Stimulated activated CD4-positive, alpha-beta T cell treated with anti-CD3 and anti-CD28 coated beads, Interleukin-1b, Interleukin-23, amount 100 ng/mL, for 1 hour (primary cell): ENCODE data around the gene KCNIP3.
"Not testable (repeated sequence)": the region's sequence is repeated elsewhere in the genome, so short reads cannot be mapped to it uniquely, and the experiment has no call there.

ENCODE experiments used
- DNase-seq, 2 donors: peaks; one replicate each; pipeline ENCODE4 v3.0.0-alpha.2; 2020; ENCODE audit warnings: low read depth in 2 of 2

The KCNIP3 gene

DNA sequence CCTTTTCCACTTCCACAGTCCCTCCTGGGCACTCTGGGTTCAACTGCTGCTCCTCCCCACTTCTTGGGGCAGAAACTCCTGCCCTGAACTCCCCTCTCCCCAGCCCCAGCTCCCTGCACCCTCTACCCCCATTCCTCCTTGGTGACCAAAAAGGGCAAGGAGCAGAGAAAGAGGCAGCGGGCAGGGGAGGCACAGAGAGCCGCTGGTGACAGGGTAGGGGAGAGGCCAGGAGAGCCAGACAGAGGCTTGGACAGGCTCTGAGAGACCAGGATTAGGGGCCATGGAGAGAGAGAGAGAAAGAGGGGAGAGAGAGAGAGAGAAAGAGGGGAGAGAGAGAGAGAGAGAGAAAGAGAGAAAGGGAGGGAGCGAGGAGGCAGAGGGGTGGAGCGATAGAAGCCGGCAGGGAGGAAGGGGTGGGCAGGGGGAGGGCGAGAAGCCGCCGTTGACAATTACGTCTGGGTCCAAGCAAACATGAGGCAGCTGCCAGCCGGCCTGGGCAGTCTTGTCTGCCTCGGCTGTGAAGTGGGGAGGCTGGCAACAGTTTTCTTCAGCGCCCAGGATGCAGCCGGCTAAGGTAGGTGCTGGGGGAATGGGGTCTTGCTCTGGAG lies at the start of gene KCNIP3:
Gene KCNIP3 (plus strand): TSS at position 468 of the 608 bp plus-strand sequence. CDS start 92 bp downstream, at position 560.
- no peak for DNase-seq

- no peak for DNase-seq
Observed at GRCh38 chr2:95258271-95258670, 38.9 kb upstream of the KCNIP3 start.

DNA sequence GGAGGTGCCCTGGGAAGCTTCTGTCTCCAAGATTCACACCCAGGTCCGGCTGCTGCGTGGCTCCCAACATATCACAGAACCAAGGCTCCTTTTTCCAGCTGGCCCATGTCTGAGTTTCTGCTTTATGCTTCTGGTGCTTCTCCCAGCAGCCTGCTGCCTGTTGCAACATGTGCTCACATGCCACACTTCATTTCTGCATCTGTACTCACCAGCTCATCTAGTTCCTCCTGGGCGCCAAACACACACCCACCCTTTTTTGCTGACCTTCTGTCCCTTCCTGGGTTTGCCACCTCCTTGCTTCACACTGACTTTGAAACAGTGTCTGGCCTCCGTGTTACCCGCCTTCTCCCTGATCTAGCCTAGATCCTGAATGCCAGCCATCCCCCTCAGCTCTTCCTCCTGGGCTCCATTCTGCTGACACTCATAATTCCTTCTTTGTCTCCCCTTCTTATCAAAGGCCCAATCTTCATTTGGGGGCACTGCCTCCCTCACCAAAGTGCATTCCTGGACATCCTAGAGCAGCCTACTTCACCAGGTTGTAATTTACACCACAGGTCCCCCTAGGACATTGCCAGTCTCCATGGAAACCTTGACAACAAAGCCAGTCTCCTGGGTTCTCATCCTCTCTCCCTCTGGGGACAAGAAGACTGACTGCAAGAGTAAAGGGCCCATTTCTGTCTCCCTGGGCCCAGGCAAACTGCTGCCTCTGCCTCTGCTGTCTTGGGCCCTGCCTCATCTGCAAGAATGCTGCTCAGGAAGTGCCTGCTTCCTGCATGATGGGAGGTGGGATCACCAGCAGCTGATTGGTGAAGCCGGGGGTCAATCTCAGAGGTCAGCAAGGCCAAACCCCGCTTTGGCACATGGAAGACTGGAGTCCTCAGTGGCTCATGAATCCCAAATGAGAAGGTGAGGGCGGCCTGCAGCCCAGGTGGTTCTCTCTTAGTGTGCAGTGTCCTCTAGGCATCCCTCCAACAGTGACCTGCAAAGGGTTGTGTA lies 36.8 kb upstream of the KCNIP3 start:
- no peak for DNase-seq

- no peak for DNase-seq
Observed at GRCh38 chr2:95261602-95262001, 35.5 kb upstream of the KCNIP3 start.

GRCh38 chr2:95262896-95263542 lies 34.1 kb upstream of the KCNIP3 start:
- no peak for DNase-seq

DNA sequence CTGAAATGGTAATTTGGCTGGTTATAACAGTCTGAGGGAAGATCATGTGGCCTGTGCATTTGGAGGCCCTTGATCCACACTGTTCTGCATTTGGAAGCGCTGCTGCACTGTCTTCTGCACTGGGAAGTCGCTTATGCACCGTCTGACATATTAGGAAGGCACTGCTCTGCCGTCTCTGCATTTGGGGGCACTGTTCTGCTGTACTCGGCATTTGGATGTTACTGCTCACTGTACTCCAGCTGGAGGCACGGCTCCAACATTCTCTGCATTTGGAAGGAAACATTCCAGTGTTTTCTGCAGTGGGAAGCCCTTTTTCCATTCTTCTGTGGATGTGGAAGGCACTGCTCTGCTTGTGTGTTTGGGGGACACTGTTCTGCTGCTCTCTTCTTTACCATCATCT lies 32.5 kb upstream of the KCNIP3 start:
- DNase-seq: no peak

DNA sequence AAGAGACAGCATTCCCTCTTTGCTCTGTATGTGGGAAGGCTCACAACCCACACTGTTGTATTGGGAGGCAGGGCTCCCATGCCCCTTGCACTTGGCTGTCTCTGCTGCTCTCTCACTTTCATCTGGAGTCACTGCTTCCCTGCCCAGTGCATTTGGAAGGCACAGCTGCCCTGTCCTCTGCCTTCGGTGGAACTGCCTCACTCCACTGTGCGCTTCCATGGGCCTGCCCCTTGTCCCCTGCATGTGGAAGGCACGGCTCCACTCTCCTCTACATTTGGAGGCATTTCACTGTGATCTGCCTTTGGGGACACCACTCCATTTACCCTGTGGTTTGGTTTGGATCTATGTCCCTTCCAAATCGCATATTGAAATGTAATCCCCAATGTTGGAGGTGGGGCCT lies 32.0 kb upstream of the KCNIP3 start:
- DNase-seq: no peak

DNA sequence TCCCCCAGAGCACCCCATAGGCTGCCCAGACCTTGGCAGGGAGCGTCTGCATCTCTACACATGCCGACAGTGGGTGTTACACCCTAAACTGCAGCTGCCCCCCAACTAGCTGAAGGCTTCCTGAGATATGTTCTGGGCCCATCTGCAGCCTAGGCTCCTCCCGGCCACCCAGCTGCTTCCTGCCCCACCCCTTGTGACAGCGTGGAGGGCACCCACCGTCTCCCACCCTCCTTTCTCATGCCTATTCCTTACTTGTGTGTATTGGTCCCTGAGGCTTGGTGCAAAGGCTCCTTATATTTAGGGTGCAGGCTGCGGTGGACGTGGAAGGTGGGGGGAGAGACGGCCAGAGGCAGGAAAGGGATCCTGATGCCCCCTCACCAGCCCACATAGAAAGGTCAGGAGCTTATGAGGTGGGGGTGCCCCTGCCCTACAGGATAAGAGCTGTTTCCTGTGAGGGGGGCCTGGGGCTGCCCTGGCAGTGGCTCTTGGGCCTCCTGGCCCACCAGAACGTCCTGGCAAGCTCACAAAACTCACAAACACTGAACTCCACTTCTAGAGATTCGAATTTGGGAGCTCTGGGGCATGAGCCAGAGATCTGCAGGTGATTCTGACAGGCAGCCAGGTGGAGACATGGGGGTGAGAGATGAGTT lies 30.2 kb upstream of the KCNIP3 start:
- DNase-seq: no peak

DNA sequence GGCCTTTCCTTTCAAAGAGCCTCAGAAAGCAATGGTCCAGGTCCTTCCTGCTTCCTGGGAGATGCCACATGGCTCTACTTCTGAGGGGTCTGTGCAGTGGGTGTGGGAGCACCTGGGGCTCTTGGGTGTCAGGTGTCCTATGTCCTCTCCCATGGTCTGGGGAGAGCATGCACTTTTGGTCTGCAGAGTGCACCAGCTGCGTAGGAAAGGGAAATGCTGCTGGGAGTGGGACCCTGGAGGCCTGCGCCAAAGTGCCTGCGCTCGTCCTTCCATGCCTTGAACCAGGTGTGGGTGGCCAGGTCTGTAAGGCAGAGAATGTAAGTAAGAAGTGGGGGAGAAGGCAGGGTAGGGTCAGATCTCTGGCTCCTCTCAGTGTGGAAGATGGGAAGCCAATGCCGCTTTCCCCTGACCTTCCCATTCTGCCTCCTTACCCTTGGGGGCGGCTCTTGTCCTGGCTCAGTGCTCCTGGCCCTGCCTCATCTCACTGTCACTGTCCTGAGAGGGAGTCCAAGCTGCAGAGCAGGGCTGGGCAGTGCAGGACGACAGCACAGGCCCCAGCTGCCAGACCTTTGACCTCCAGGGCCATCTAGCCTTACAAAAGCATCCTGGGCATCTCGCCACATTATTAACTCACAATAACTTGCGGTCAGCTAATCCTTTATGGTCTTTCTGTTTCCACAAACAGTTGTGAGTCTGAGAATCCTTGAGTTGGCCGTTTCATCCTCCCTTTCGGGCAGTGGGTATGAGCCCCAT lies 29.5 kb upstream of the KCNIP3 start:
- DNase-seq: no peak

- no peak for DNase-seq
Observed at GRCh38 chr2:95268211-95269035, 28.7 kb upstream of the KCNIP3 start.

DNA sequence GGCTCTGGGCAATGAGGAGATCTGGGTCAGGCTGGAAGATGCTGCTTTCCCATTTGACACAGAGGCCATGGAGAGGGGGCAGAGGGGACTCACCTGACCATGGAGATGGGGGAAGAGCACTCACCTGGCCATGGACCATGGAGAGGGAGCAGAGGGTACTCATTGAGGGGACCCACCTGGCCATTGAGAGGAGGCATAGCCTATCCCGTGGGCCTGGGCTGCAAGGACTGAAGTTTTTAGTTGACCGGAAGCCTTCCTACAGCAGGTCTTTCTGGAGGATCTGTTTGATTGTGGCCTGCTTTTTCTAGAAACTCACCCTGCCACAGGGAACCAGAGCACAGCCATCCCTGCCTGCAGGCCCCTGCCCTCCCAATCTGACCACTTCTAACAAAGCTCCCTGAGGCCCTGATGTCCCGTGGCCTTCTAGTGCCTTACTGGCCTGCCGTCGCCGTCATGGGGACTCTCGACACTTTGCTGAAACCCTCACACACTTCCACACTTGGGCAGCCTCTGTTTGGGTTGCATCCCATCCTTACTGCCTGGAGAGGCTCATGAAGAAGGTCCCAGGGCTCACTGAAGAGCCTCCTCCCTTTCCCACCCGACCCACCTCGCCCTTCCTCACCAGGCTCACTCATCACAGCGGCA lies 28.0 kb upstream of the KCNIP3 start:
- no peak for DNase-seq

DNA sequence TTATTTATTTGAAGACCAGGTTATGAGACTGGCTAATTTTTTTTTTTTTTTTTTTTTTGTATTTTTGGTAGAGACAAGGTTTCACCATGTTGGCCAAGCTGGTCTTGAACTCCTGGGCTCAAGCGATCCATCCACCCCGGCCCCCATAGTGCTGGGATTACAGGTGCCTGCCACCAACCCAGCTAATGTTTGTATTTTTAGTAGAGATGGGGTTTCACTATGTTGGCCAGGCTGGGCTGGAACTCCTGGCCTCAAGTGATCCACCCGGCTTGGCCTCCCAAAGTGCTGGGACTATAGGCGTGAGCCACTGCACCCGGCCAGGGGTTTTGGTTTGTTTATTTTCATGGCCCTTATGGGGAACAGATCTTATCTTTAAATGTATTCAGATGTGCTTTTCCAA lies 27.4 kb upstream of the KCNIP3 start:
- not testable (repeated sequence) for DNase-seq

DNA sequence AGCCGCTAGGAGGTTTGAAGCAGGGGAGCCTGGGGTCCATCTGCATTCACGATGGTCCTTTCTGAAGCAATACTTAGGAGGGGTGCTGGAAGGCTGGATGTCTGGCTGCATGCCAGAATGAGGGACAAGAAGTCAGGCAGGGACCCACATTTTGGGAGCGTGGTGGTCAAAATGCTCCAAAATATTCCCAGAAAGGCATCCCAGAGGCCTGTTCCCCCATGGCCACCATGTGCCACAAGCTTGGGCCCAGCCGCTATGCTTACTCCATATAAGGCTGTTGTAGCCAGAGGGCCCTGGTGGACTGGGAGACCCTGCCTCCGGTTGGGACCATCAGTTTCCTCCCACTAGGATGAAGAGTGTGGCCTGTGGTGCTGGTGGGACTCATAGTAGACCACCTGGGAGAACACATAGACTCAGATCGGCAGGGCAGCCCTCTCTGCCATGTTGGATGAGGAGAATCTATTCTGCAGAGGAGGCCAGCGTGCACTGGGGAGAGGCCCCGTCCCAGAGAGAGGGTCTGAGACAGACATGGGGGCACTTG lies 26.5 kb upstream of the KCNIP3 start:
- no peak for DNase-seq

DNA sequence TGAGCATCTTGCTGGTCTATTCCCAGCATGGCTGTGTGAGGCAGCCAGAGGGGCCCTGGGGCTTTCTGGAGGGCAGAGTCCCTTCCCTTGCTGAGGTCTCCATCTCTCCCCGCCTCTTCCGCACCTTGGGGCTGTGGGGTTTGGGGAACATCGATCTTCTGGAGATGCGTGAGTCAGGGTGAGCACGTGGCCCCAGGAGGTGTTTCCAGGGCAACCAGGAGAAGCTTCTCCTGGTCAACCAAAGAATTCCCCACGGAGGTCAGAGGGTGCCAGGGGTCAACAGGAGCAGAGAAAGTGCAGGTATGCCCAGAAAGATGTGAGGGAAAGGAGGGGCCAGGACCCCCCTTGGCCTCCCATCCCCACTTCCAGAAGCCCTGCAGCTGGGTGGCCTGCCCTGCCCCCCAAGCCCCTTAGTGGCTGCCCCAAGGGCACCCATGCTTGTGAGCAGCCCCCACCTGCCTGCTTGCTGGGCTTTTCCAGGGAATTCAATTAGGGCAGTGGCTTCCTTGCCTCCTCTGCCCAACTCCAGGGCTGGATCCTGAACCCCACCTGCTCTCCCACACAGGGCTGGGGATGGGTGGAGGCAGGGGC lies 25.7 kb upstream of the KCNIP3 start:
- DNase-seq: no peak

GRCh38 chr2:95272299-95272751 lies 24.8 kb upstream of the KCNIP3 start:
- DNase-seq: no peak

GRCh38 chr2:95272781-95273180 lies 24.4 kb upstream of the KCNIP3 start:
- no peak for DNase-seq

GRCh38 chr2:95273566-95274290 lies 23.4 kb upstream of the KCNIP3 start:
- no peak for DNase-seq
